HepG2 (cell line): ENCODE data around the gene CYP26B1. TPM values are rescaled to one million over a fixed set of nuclear protein-coding genes. Genes with fewer than 3 reads are reported as not detected.

ENCODE experiments used
- HHEX ChIP-seq: IDR thresholded peaks from 2 replicates; pipeline ENCODE4 v1.6.1; 2016; ENCODE audit warnings: control low read depth
- HNRNPH1 ChIP-seq: fragments of 200-400 bp; formaldehyde crosslinking; optimal IDR thresholded peaks from 2 replicates; pipeline ENCODE3; 2017; ENCODE audit warnings: mild to moderate bottlenecking, low read depth, low read length
- KDM2A ChIP-seq: sonication (generic); formaldehyde crosslinking; IDR thresholded peaks from 2 replicates; pipeline ENCODE4 v1.4.0; 2020; ENCODE audit warnings: low read depth, missing genetic modification reagents, borderline replicate concordance
- KMT2A ChIP-seq: sonication (generic); formaldehyde crosslinking; IDR thresholded peaks from 2 replicates; pipeline ENCODE4 v1.4.0; 2020; ENCODE audit warnings: missing genetic modification reagents
- MBD4 ChIP-seq: IDR thresholded peaks from 2 replicates; pipeline ENCODE4 v1.6.1; 2012; ENCODE audit warnings: low read length, inconsistent platforms, borderline replicate concordance
- MXD4 ChIP-seq: IDR thresholded peaks from 2 replicates; pipeline ENCODE4 v1.6.1; 2016; ENCODE audit warnings: mild to moderate bottlenecking, missing biosample characterization, missing genetic modification reagents
- PRPF4 ChIP-seq: fragments of 200-400 bp; formaldehyde crosslinking; IDR thresholded peaks from 2 replicates; pipeline ENCODE4 v1.6.1; 2016; ENCODE audit warnings: low read length, low read depth; ENCODE audit not compliant: poor library complexity, severe bottlenecking
- ZNF17 ChIP-seq: sonication (generic); formaldehyde crosslinking; IDR thresholded peaks from 2 replicates; pipeline ENCODE4 v1.5.0; 2020; ENCODE audit warnings: mild to moderate bottlenecking, missing genetic modification reagents
- ZNF20 ChIP-seq: sonication (generic); formaldehyde crosslinking; IDR thresholded peaks from 2 replicates; pipeline ENCODE4 v1.4.0; 2020; ENCODE audit warnings: mild to moderate bottlenecking, moderate library complexity, missing genetic modification reagents
- ZNF367 ChIP-seq: sonication (generic); formaldehyde crosslinking; IDR thresholded peaks from 2 replicates; pipeline ENCODE4 v1.4.0; 2020; ENCODE audit warnings: missing genetic modification reagents, borderline replicate concordance
- ZNF446 ChIP-seq: sonication (generic); formaldehyde crosslinking; IDR thresholded peaks from 2 replicates; pipeline ENCODE4 v1.5.0; 2020; ENCODE audit warnings: mild to moderate bottlenecking, missing genetic modification reagents
- ZNF484 ChIP-seq: sonication (generic); formaldehyde crosslinking; IDR thresholded peaks from 2 replicates; pipeline ENCODE4 v1.5.1; 2020; ENCODE audit warnings: mild to moderate bottlenecking, low read depth, missing genetic modification reagents, borderline replicate concordance
- ZNF546 ChIP-seq: sonication (generic); formaldehyde crosslinking; conservative IDR thresholded peaks from 2 replicates; pipeline ENCODE4 v1.8.1; 2023; ENCODE audit warnings: mild to moderate bottlenecking, missing genetic modification reagents
- ZNF572 ChIP-seq: sonication (generic); formaldehyde crosslinking; IDR thresholded peaks from 2 replicates; pipeline ENCODE4 v1.5.1; 2020; ENCODE audit warnings: mild to moderate bottlenecking, missing genetic modification reagents
- ZNF670 ChIP-seq: sonication (generic); formaldehyde crosslinking; IDR thresholded peaks from 2 replicates; pipeline ENCODE4 v1.8.0; 2022; ENCODE audit warnings: mild to moderate bottlenecking, missing genetic modification reagents, borderline replicate concordance
- ZSCAN25 ChIP-seq: sonication (generic); formaldehyde crosslinking; IDR thresholded peaks from 2 replicates; pipeline ENCODE4 v1.8.0; 2022; ENCODE audit warnings: mild to moderate bottlenecking, missing genetic modification reagents
- polyA plus RNA-seq, 8 experiments: library from polyadenylated mRNA; depleted of rRNA in 3 of 8; stranded (reverse) in 7 of 8; unstranded in 1 of 8; fragments of >200 nt; fragmentation: Illumina TruSeq in 4 of 8; extraction: Trizol in 4 of 8; gene quantifications; 2 replicates each; pipeline versions ENCODE4 v1.2.1 to v1.2.3, GENCODE V29; 2011 to 2016; ENCODE audit warnings: low read depth in 4 of 8, missing spikeins in 1 of 8, mixed read lengths in 1 of 8; ENCODE audit not compliant: insufficient read depth in 1 of 8
- total RNA-seq, 5 experiments: library from RNA; depleted of rRNA; stranded (reverse); fragments of >200 nt; fragmentation: Illumina TruSeq; extraction: Trizol; gene quantifications; 2 replicates each; pipeline ENCODE4 v1.2.3, GENCODE V29; 2016; ENCODE audit warnings: low read depth in 1 of 5
- TF ChIP-seq, protein P1 (sequence below): sonication (generic); formaldehyde crosslinking; IDR thresholded peaks from 2 replicates; pipeline ENCODE4 v1.4.0; 2020; ENCODE audit warnings: mild to moderate bottlenecking, missing genetic modification reagents
- TF ChIP-seq, protein P2 (sequence below): sonication (generic); formaldehyde crosslinking; IDR thresholded peaks from 2 replicates; pipeline ENCODE4 v1.5.0; 2020; ENCODE audit warnings: mild to moderate bottlenecking, missing genetic modification reagents, moderate library complexity
- TF ChIP-seq, protein P3 (sequence below): sonication (generic); formaldehyde crosslinking; IDR thresholded peaks from 2 replicates; pipeline ENCODE4 v1.4.0; 2020; ENCODE audit warnings: missing genetic modification reagents
- TF ChIP-seq, protein P4 (sequence below): sonication (generic); formaldehyde crosslinking; IDR thresholded peaks from 2 replicates; pipeline ENCODE4 v1.5.1; 2020; ENCODE audit warnings: missing genetic modification reagents, mild to moderate bottlenecking, borderline replicate concordance
- TF ChIP-seq, protein P5 (sequence below): sonication (generic); formaldehyde crosslinking; IDR thresholded peaks from 2 replicates; pipeline ENCODE4 v1.8.0; 2022; ENCODE audit warnings: mild to moderate bottlenecking, missing genetic modification reagents; ENCODE audit not compliant: insufficient replicate concordance

Gene CYP26B1
- total and polyA plus RNA-seq, 2 of the 13 experiments (the other 11 are each of a cell fraction or from before 2014, with no cell fraction given): 0.05 to 0.07 TPM

DNA sequence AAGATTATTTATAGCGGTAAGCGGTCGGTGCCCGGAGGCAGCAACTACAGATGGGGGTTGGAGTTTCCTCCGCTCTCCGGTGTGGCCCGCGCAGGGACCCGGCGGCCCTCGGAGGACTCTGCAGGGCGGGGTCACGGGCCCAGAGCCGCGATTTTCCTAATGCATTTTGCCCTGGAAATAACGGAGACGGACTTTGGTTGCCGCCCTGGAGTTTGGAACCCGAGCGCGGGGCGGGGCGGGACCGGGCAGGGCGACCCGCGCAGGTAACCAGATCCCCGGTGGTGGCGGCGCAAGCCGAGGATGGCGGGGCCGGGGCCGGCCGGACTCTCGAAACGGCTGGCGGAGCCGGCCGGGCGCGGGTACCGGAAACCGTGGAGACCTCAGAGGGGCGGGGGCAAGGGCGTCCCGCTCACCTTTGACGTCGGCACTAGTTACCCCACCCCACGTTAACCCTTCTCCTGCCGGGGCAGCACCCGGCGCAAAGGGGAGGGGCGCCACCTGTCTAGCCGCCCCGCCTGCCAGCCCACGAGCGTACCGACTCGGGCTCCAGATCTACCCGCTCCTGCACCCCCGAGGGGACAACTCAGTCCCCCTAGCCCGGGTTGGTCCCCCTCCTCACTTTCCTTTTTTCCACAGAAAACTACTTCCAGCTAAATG lies 2.9 kb downstream of the CYP26B1 start (continued):
- no peak for TF ChIP-seq ZNF367
- no peak for TF ChIP-seq ZNF572 (CRISPR knock-in tag)
- no peak for TF ChIP-seq MXD4 (CRISPR knock-in tag)
- no peak for TF ChIP-seq PRPF4
- TF ChIP-seq ZNF17 (CRISPR knock-in tag): no peak
- TF ChIP-seq, protein P1, sequence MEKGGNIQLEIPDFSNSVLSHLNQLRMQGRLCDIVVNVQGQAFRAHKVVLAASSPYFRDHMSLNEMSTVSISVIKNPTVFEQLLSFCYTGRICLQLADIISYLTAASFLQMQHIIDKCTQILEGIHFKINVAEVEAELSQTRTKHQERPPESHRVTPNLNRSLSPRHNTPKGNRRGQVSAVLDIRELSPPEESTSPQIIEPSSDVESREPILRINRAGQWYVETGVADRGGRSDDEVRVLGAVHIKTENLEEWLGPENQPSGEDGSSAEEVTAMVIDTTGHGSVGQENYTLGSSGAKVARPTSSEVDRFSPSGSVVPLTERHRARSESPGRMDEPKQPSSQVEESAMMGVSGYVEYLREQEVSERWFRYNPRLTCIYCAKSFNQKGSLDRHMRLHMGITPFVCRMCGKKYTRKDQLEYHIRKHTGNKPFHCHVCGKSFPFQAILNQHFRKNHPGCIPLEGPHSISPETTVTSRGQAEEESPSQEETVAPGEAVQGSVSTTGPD (CRISPR knock-in tag): no peak
- no peak for TF ChIP-seq ZNF20
- peak; percentile 47 for TF ChIP-seq KDM2A (CRISPR knock-in tag)
- TF ChIP-seq MBD4: no peak
- no peak for TF ChIP-seq ZNF484 (CRISPR knock-in tag)
- TF ChIP-seq, protein P2, sequence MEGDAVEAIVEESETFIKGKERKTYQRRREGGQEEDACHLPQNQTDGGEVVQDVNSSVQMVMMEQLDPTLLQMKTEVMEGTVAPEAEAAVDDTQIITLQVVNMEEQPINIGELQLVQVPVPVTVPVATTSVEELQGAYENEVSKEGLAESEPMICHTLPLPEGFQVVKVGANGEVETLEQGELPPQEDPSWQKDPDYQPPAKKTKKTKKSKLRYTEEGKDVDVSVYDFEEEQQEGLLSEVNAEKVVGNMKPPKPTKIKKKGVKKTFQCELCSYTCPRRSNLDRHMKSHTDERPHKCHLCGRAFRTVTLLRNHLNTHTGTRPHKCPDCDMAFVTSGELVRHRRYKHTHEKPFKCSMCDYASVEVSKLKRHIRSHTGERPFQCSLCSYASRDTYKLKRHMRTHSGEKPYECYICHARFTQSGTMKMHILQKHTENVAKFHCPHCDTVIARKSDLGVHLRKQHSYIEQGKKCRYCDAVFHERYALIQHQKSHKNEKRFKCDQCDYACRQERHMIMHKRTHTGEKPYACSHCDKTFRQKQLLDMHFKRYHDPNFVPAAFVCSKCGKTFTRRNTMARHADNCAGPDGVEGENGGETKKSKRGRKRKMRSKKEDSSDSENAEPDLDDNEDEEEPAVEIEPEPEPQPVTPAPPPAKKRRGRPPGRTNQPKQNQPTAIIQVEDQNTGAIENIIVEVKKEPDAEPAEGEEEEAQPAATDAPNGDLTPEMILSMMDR (CRISPR knock-in tag): peak; percentile 25; the same call in 1 of the 2 replicates
- TF ChIP-seq, protein P3, sequence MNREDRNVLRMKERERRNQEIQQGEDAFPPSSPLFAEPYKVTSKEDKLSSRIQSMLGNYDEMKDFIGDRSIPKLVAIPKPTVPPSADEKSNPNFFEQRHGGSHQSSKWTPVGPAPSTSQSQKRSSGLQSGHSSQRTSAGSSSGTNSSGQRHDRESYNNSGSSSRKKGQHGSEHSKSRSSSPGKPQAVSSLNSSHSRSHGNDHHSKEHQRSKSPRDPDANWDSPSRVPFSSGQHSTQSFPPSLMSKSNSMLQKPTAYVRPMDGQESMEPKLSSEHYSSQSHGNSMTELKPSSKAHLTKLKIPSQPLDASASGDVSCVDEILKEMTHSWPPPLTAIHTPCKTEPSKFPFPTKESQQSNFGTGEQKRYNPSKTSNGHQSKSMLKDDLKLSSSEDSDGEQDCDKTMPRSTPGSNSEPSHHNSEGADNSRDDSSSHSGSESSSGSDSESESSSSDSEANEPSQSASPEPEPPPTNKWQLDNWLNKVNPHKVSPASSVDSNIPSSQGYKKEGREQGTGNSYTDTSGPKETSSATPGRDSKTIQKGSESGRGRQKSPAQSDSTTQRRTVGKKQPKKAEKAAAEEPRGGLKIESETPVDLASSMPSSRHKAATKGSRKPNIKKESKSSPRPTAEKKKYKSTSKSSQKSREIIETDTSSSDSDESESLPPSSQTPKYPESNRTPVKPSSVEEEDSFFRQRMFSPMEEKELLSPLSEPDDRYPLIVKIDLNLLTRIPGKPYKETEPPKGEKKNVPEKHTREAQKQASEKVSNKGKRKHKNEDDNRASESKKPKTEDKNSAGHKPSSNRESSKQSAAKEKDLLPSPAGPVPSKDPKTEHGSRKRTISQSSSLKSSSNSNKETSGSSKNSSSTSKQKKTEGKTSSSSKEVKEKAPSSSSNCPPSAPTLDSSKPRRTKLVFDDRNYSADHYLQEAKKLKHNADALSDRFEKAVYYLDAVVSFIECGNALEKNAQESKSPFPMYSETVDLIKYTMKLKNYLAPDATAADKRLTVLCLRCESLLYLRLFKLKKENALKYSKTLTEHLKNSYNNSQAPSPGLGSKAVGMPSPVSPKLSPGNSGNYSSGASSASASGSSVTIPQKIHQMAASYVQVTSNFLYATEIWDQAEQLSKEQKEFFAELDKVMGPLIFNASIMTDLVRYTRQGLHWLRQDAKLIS (CRISPR knock-in tag): no peak
- no peak for TF ChIP-seq KMT2A (CRISPR knock-in tag)
- no peak for TF ChIP-seq ZNF446 (CRISPR knock-in tag)
- no peak for TF ChIP-seq ZNF546 (CRISPR knock-in tag)
- no peak for TF ChIP-seq ZNF670
- no peak for TF ChIP-seq ZSCAN25 (CRISPR knock-in tag)
- TF ChIP-seq, protein P4, sequence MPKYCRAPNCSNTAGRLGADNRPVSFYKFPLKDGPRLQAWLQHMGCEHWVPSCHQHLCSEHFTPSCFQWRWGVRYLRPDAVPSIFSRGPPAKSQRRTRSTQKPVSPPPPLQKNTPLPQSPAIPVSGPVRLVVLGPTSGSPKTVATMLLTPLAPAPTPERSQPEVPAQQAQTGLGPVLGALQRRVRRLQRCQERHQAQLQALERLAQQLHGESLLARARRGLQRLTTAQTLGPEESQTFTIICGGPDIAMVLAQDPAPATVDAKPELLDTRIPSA (CRISPR knock-in tag): no peak
- TF ChIP-seq, protein P5, sequence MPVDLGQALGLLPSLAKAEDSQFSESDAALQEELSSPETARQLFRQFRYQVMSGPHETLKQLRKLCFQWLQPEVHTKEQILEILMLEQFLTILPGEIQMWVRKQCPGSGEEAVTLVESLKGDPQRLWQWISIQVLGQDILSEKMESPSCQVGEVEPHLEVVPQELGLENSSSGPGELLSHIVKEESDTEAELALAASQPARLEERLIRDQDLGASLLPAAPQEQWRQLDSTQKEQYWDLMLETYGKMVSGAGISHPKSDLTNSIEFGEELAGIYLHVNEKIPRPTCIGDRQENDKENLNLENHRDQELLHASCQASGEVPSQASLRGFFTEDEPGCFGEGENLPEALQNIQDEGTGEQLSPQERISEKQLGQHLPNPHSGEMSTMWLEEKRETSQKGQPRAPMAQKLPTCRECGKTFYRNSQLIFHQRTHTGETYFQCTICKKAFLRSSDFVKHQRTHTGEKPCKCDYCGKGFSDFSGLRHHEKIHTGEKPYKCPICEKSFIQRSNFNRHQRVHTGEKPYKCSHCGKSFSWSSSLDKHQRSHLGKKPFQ (CRISPR knock-in tag): no peak
- no peak for TF ChIP-seq HHEX
- no peak for TF ChIP-seq HNRNPH1
